ENCODE results near the gene ARHGEF16.

ARHGEF16 gene

DNA sequence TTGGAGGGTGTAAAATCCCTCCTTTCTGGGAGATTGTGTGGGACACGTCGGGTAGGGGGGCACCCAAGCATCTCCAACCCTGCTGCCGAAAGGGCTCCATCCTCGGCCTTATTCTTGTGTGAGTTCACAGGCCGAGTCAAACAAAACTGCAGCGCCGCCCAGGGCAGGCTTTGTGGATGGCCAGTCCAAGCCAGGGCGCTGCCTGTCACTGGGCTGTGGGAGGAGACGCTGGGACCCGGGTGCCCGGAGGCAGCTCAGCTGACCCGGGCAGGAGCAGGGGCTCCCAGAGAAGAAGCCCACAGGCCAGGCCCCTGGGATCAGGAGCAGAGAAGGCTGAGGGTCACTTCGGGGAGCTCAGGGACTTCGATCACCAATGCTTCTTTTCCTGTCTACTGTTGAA is 31.8 kb upstream of the ARHGEF16 start:
- no peak for DNase-seq (ENCODE audit: low read depth)

DNA sequence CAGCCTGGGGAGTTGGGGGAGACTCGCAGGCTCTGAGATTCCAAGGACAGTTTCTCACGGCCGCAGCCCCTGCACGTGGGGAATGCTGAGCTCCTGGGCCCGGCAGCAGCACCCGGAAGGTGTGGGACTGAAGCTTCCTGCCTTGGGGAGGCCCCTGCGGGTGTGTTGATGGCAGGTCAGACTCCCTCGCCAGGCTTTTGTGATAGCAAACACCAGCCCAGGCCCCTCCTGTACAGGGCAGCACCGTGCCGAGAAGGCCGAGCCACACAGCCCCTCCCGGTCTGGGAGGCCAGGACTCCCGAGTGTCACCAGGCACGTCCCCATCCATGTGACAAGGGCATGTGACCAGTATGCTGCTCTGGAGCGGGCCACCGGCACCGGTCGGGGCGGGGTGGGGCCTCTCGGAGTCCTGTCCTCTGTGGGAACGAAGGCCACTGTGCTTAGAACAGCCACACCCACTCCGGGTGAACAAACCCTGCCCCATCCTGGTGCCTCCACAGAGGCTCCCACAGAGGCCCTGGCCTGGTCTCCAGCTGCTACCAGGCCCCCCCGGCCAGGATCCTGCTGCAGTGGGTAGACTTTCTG is 31.1 kb upstream of the ARHGEF16 start:
- no peak for DNase-seq (ENCODE audit: low read depth)

DNA sequence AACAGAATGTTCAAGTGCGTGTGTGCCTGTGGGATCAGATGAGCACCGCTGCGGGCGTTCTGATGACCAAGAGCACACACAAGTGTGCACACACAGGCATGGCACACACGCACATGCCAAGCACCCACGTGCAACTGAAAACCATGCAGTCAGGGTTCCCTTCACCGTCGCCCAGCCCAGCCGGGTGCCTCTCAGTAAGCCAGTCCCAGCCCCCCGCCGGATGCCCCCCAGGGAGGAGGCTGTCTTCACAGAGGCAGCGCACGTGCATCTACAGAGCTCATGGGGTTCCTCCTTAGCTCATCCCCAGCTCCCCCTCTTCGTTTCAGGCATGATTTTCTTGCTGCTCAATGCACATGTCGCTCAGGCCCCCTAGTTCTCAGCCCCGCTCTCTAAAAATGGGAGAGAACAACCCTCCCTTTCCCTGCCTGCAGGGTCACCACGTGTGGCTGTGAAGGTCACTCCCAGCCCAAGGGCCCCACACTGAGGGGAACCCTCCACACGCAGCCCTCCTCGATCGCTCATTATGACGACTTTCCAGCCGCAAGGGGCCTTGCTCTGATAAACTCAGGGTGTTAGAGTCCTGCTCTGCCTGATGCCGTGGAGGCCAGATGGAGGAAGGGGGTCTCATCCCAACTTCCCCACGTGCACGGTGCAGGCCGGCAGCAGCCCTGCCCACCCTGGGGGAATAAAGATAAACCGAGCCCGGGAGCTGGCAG is 30.4 kb upstream of the ARHGEF16 start:
- no peak for DNase-seq (ENCODE audit: low read depth)

GRCh38 chr1:3425486-3426215 is 28.8 kb upstream of the ARHGEF16 start:
- DNase-seq (ENCODE audit: low read depth) = no peak

GRCh38 chr1:3426956-3427535 is 27.4 kb upstream of the ARHGEF16 start:
- DNase-seq (ENCODE audit: low read depth) = no peak

GRCh38 chr1:3427711-3428704 is 26.5 kb upstream of the ARHGEF16 start:
- no peak for DNase-seq (ENCODE audit: low read depth)

GRCh38 chr1:3428899-3429298 is 25.6 kb upstream of the ARHGEF16 start:
- DNase-seq (ENCODE audit: low read depth) = no peak

DNA sequence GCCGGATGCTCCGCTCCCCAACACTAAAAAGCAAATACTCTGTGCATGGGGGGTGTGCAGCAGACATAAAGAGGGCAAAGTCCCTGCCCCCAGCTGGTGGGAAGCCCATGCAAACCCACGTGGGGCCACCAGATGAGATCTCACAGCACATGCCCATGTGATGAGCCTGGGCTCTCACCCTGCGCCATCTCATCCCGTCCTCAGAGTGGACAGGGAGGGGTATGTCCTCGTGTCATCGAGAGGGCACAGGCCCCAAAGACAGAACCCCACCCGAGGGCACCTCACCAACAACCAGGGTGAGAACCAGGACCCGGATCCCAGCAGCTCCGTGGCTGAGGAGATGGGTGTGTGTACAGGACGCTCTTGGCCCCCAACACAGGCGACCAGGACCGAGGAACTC is 25.1 kb upstream of the ARHGEF16 start:
- DNase-seq (ENCODE audit: low read depth) = no peak

DNA sequence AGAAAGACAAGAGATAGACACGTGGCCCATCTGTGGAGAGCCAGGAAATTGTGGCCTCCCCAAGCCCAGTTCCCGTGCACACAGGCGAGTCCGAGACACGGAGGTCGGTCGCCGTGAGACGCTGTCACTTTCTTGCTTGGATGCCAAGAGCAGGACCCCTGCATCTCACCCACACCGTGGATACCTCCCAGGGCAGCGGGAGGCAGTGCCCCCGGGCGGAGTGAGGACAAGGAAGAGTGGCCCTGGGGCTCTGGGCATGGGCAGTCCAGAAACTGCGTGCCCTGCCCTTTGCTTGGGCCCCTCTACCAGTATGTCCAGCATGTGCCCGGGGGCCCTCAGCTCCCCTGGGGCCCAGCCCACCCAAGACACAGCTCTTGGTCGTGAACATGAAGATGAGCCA is 24.7 kb upstream of the ARHGEF16 start:
- no peak for DNase-seq (ENCODE audit: low read depth)

DNA sequence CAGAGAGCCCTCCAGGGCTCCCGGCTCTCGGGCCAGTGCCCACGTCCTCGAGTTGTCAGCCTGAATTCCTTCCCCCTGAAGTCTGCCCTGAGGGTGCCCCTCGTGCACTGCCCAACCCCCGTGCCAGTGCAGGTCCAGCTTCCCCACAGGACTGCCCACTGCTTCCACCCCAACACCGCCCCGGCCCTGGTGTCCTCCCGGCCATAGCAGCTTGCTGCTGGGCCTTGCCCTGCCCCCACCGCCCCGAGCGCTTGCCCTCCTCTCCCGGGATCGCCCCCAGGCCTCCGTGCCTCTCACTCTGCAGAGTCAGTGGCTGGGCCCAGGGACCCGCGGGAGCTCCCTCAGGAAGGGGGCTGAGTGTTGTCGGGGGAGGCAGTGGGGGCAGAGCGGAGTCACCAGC is 24.1 kb upstream of the ARHGEF16 start:
- DNase-seq (ENCODE audit: low read depth) = no peak

DNA sequence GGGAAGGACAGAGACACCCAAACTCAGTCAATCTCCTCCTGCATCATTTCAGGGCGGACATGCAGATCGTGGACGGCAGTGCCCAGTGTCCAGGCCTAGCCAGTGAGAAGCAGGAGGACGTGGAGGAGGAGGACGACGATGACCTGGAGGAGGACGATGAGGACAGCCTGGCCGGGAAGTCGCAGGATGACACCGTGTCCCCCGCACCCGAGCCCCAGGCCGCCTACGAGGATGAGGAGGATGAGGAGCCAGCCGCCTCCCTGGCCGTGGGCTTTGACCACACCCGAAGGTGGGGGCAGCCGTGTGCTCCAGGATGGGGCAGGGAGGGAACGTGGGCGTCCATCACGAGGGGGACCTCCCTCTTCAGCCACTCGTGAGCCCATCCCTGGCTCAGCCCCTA is 23.6 kb upstream of the ARHGEF16 start:
- DNase-seq (ENCODE audit: low read depth) = no peak

- no peak for DNase-seq (ENCODE audit: low read depth)
Measured at GRCh38 chr1:3431266-3431665, 23.2 kb upstream of the ARHGEF16 start.

DNA sequence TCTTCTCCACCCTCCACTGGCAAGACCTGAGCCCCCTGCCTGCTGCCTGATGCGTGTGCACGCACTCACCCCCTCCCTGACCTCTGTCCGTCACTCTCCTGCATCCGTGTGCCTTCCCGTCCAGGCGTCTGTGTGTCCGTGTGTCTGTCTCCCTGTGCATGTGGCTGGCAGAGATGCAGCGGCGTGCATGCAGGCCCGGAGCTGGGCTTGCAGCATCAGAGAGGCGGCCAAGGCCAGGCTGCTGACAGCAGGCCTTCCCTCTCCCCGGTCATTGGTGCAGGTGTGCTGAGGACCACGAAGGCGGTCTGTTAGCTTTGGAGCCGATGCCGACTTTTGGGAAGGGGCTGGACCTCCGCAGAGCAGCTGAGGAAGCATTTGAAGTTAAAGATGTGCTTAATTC is 22.8 kb upstream of the ARHGEF16 start:
- DNase-seq (ENCODE audit: low read depth) = no peak

- no peak for DNase-seq (ENCODE audit: low read depth)
Measured at GRCh38 chr1:3432306-3432705, 22.2 kb upstream of the ARHGEF16 start.

DNA sequence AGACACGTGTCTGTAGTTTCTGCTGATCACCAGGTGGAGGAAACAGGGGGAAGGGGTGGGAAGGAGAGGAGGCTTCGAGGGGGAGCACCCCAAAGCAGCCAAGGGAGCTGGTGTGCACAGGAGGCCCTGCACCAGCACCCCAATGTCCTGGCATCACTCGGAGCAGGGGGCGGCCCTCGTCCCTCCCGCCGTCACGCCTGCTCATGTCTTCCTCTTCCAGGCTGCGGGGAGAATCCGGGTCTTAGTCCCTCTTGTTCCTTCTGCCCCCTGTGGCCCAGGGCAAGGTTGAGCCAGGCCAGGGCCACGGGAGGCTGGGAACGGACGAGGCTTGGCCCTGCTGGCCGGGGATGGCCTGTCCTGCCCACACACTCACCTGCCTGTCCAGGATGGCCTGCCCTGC is 21.4 kb upstream of the ARHGEF16 start:
- DNase-seq (ENCODE audit: low read depth) = no peak

- no peak for DNase-seq (ENCODE audit: low read depth)
Measured at GRCh38 chr1:3433596-3434320, 20.7 kb upstream of the ARHGEF16 start.

- no peak for DNase-seq (ENCODE audit: low read depth)
Measured at GRCh38 chr1:3434406-3435110, 19.9 kb upstream of the ARHGEF16 start.

- no peak for DNase-seq (ENCODE audit: low read depth)
Measured at GRCh38 chr1:3435666-3436065, 18.8 kb upstream of the ARHGEF16 start.

GRCh38 chr1:3436451-3436850 is 18.0 kb upstream of the ARHGEF16 start:
- no peak for DNase-seq (ENCODE audit: low read depth)

DNA sequence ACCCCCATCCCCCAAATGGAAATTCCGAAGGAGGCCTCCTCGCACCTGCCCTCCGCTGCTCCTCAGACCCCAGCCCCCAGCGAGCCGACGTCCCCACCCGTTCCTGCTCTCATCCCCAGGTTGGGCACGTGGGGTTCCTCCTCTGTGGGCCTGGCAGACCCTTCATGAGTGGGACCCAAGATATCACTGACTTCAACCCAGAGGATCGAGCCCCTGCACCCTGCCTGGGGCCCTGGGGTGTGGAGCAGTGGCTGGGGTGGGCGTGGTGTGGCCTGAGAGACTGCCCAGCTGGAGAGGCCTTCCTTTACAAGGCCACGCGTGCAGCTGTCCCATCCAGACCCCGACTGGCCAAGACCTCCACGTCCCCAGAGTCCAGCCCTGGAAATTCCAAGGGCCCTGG is 17.6 kb upstream of the ARHGEF16 start:
- no peak for DNase-seq (ENCODE audit: low read depth)
